GM12891 (cell line): ENCODE data around the gene KLHL30.

Experiments
- POLR2A ChIP-seq: IDR thresholded peaks from 2 replicates; pipeline ENCODE4 v1.6.1; 2011; ENCODE audit warnings: low read depth, low read length, control low read depth
- POLR2AphosphoS5 ChIP-seq: IDR thresholded peaks from 2 replicates; pipeline ENCODE4 v1.6.1; 2011; ENCODE audit warnings: low read depth, low read length, control low read depth
- TAF1 ChIP-seq: IDR thresholded peaks from 2 replicates; pipeline ENCODE4 v1.6.1; 2011; ENCODE audit warnings: low read depth, low read length, control low read depth

- TF ChIP-seq POLR2AphosphoS5 = no peak
- no peak for TF ChIP-seq POLR2A
- TF ChIP-seq TAF1 = no peak
Measured at GRCh38 chr2:238154570-238154969, 16.1 kb downstream of the KLHL30 start.
